Anterior cingulate cortex (tissue), 58 donors: ENCODE results near the gene SLC9A7.
"Not testable (repeated sequence)": the region's sequence is repeated elsewhere in the genome, so short reads cannot be mapped to it uniquely, and the experiment has no call there.

Source experiments
- DNase-seq, 58 donors: peaks; one replicate each; lab custom pipeline; 2025; lab: John Stamatoyannopoulos, UW

The SLC9A7 gene

GRCh38 chrX:46755671-46756070 lies 3.2 kb downstream of the SLC9A7 start:
- no peak for DNase-seq

- DNase-seq = no peak
These were observed 4.3 kb downstream of the SLC9A7 start for GRCh38 chrX:46754586-46755061.

GRCh38 chrX:46754036-46754435 lies 4.9 kb downstream of the SLC9A7 start:
- no peak for DNase-seq

GRCh38 chrX:46750889-46751288 lies 8.0 kb downstream of the SLC9A7 start:
- DNase-seq = no peak

GRCh38 chrX:46744009-46744408 lies 14.9 kb downstream of the SLC9A7 start:
- no peak for DNase-seq

- no peak for DNase-seq
These were observed 15.9 kb downstream of the SLC9A7 start for GRCh38 chrX:46743046-46743445.

- no peak for DNase-seq
These were observed 19.2 kb downstream of the SLC9A7 start for GRCh38 chrX:46739736-46740135.

- no peak for DNase-seq
These were observed 21.5 kb downstream of the SLC9A7 start for GRCh38 chrX:46737462-46737861.

- DNase-seq = no peak
These were observed 21.9 kb downstream of the SLC9A7 start for GRCh38 chrX:46737041-46737440.

- no peak for DNase-seq
These were observed 23.3 kb downstream of the SLC9A7 start for GRCh38 chrX:46735622-46736021.

GRCh38 chrX:46733226-46733625 lies 25.7 kb downstream of the SLC9A7 start:
- DNase-seq = no peak

GRCh38 chrX:46730765-46731164 lies 28.2 kb downstream of the SLC9A7 start:
- DNase-seq = no peak

- no peak for DNase-seq
These were observed 31.5 kb downstream of the SLC9A7 start for GRCh38 chrX:46727441-46727840.

- not testable (repeated sequence) for DNase-seq
These were observed 35.4 kb downstream of the SLC9A7 start for GRCh38 chrX:46723569-46723927.

- DNase-seq = no peak
These were observed 36.0 kb downstream of the SLC9A7 start for GRCh38 chrX:46722742-46723568.

GRCh38 chrX:46716796-46717195 lies 42.1 kb downstream of the SLC9A7 start:
- no peak for DNase-seq

GRCh38 chrX:46715997-46716396 lies 42.9 kb downstream of the SLC9A7 start:
- DNase-seq = no peak

GRCh38 chrX:46715530-46715929 lies 43.4 kb downstream of the SLC9A7 start:
- DNase-seq = no peak

GRCh38 chrX:46713672-46714490 lies 45.0 kb downstream of the SLC9A7 start:
- DNase-seq = no peak

- DNase-seq = no peak
These were observed 46.2 kb downstream of the SLC9A7 start for GRCh38 chrX:46712764-46713163.

GRCh38 chrX:46710927-46711623 lies 47.8 kb downstream of the SLC9A7 start:
- no peak for DNase-seq
